Loucy (cell line): ENCODE data around the gene CASK.

Experiments used
- EZH2phosphoT487 ChIP-seq: fragments of 200-600 bp; IDR thresholded peaks from 2 replicates; pipeline ENCODE4 v1.6.1; 2018; ENCODE audit warnings: antibody characterized with exemption, mild to moderate bottlenecking, moderate library complexity, borderline replicate concordance
- TF ChIP-seq, protein P1 (sequence below): fragments of 200-600 bp; sonication (generic); conservative IDR thresholded peaks from 2 replicates; pipeline ENCODE4 v1.5.1; 2014; ENCODE audit warnings: mild to moderate bottlenecking, antibody characterized with exemption, low read length

DNA sequence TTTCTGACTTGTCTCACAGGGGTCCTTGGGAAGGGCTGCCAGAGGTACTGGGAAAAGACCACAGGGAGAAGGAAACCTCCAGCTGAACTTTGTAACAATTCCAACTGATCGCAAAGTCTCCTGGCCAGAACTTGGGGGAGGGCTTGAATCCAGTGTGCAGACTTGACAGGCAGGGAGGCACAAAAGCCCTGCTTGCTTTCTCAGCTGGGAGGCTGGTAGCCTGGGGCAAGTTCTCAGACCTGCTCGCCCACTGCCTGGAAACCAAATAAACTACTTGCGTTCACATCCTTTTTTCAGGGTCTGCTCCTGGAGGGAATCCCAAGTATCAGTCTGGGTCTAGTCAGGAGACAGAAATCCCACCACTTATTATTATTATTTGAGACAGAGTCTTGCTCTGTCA lies 48.0 kb upstream of the CASK start:
- TF ChIP-seq, protein P1, sequence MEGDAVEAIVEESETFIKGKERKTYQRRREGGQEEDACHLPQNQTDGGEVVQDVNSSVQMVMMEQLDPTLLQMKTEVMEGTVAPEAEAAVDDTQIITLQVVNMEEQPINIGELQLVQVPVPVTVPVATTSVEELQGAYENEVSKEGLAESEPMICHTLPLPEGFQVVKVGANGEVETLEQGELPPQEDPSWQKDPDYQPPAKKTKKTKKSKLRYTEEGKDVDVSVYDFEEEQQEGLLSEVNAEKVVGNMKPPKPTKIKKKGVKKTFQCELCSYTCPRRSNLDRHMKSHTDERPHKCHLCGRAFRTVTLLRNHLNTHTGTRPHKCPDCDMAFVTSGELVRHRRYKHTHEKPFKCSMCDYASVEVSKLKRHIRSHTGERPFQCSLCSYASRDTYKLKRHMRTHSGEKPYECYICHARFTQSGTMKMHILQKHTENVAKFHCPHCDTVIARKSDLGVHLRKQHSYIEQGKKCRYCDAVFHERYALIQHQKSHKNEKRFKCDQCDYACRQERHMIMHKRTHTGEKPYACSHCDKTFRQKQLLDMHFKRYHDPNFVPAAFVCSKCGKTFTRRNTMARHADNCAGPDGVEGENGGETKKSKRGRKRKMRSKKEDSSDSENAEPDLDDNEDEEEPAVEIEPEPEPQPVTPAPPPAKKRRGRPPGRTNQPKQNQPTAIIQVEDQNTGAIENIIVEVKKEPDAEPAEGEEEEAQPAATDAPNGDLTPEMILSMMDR, result no peak
- no peak for TF ChIP-seq EZH2phosphoT487
